ENCODE measurements around the gene SELENOF.

DNA sequence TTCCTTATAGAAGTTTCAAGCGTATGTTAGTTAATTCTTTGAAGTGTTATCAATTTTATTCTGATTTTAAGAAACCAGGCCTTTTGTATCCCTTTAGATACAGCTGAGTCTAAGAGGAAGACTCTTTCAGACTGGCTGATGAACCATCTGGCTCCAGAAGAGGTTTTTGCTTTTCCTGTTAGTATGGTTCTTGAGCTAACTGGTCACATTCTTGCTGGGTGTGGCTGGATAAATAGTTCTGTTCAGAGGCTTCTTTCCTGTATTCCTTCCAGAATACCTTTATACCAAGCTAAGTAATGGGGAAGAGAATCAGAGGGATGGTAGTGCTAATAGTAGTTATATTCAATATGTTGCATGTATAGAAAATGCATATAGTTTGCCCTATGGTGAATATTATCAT, 13.0 kb upstream of the SELENOF start:
- TF ChIP-seq, protein P1, sequence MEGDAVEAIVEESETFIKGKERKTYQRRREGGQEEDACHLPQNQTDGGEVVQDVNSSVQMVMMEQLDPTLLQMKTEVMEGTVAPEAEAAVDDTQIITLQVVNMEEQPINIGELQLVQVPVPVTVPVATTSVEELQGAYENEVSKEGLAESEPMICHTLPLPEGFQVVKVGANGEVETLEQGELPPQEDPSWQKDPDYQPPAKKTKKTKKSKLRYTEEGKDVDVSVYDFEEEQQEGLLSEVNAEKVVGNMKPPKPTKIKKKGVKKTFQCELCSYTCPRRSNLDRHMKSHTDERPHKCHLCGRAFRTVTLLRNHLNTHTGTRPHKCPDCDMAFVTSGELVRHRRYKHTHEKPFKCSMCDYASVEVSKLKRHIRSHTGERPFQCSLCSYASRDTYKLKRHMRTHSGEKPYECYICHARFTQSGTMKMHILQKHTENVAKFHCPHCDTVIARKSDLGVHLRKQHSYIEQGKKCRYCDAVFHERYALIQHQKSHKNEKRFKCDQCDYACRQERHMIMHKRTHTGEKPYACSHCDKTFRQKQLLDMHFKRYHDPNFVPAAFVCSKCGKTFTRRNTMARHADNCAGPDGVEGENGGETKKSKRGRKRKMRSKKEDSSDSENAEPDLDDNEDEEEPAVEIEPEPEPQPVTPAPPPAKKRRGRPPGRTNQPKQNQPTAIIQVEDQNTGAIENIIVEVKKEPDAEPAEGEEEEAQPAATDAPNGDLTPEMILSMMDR (conservative IDR thresholded peaks at IDR 0.05 in 1 of 2, IDR thresholded peaks at IDR 0.05 in 1 of 2; ENCODE audit: extremely low read depth in 1 of 2, insufficient read depth in 1 of 2, low read depth in 1 of 2, low read length in 2 of 2): no peak
- TF ChIP-seq EZH2 (IDR thresholded peaks at IDR 0.05; ENCODE audit: borderline replicate concordance, low read length): no peak
